PFSK-1 (cell line): Measurements from ENCODE around the gene REPIN1.

Experiments
- FOXP2 ChIP-seq: optimal IDR thresholded peaks from 2 replicates; pipeline ENCODE3; 2011; ENCODE audit warnings: borderline replicate concordance, control low read depth, inconsistent platforms; ENCODE audit not compliant: insufficient read depth; ENCODE audit errors: extremely low read length, extremely low read depth
- POLR2AphosphoS5 ChIP-seq: IDR thresholded peaks from 2 replicates; pipeline ENCODE4 v1.6.1; 2012; ENCODE audit warnings: low read depth, mild to moderate bottlenecking, control low read depth, low read length, moderate library complexity
- SIN3A ChIP-seq: IDR thresholded peaks from 2 replicates; pipeline ENCODE4 v1.6.1; 2012; ENCODE audit warnings: mild to moderate bottlenecking, low read length, moderate library complexity, borderline replicate concordance; ENCODE audit not compliant: insufficient read depth
- TAF1 ChIP-seq: IDR thresholded peaks from 2 replicates; pipeline ENCODE4 v1.6.1; 2012; ENCODE audit warnings: low read length, control low read depth, borderline replicate concordance; ENCODE audit not compliant: insufficient read depth
- TF ChIP-seq, protein P1 (sequence below), 2 experiments: IDR thresholded peaks; 2 replicates each; pipeline versions ENCODE4 v1.6.1 to v1.8.0; 2011 to 2012; ENCODE audit warnings: low read depth in 2 of 2, low read length in 2 of 2, control low read depth in 1 of 2, inconsistent platforms in 1 of 2, mild to moderate bottlenecking in 1 of 2, moderate library complexity in 1 of 2; ENCODE audit not compliant: insufficient read depth in 1 of 2

The REPIN1 gene

DNA sequence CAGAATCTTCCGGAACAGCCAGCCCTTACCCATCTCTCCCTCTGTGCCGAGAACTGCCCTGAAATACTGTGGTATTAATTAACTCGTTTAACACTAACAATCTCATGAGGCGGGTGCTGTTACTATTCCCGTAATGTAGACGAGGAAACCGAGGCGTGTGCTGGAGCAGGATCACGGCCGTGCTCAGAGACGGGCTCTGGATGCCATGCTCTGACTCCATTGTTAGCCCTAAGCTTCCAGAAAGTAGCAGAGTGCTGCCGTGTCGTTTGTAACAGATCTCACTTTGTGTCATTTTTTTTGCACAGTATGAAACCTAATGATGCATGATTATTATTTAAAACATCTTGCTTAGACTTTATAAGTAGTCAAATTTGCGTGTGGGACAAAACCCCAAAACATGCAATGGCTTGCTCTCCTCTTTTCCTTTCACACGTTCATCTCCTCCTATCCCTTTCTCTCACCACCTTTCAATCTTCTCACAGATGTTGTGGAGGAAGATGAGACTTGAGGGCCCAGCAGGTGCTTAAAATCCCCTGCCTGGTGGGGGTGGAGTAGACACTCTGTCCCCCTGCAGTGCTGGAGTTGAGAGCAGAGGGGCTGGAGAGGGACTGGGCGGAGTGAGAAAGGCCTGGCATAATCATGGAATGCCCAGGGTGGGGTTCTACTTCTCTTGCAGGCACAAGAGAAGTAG, 44.8 kb upstream of the REPIN1 start:
- TF ChIP-seq SIN3A, result no peak
- TF ChIP-seq, protein P1, sequence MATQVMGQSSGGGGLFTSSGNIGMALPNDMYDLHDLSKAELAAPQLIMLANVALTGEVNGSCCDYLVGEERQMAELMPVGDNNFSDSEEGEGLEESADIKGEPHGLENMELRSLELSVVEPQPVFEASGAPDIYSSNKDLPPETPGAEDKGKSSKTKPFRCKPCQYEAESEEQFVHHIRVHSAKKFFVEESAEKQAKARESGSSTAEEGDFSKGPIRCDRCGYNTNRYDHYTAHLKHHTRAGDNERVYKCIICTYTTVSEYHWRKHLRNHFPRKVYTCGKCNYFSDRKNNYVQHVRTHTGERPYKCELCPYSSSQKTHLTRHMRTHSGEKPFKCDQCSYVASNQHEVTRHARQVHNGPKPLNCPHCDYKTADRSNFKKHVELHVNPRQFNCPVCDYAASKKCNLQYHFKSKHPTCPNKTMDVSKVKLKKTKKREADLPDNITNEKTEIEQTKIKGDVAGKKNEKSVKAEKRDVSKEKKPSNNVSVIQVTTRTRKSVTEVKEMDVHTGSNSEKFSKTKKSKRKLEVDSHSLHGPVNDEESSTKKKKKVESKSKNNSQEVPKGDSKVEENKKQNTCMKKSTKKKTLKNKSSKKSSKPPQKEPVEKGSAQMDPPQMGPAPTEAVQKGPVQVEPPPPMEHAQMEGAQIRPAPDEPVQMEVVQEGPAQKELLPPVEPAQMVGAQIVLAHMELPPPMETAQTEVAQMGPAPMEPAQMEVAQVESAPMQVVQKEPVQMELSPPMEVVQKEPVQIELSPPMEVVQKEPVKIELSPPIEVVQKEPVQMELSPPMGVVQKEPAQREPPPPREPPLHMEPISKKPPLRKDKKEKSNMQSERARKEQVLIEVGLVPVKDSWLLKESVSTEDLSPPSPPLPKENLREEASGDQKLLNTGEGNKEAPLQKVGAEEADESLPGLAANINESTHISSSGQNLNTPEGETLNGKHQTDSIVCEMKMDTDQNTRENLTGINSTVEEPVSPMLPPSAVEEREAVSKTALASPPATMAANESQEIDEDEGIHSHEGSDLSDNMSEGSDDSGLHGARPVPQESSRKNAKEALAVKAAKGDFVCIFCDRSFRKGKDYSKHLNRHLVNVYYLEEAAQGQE (IDR thresholded peaks at IDR 0.05; ENCODE audit: insufficient read depth in 1 of 2, low read depth in 2 of 2, low read length in 2 of 2), result no peak

DNA sequence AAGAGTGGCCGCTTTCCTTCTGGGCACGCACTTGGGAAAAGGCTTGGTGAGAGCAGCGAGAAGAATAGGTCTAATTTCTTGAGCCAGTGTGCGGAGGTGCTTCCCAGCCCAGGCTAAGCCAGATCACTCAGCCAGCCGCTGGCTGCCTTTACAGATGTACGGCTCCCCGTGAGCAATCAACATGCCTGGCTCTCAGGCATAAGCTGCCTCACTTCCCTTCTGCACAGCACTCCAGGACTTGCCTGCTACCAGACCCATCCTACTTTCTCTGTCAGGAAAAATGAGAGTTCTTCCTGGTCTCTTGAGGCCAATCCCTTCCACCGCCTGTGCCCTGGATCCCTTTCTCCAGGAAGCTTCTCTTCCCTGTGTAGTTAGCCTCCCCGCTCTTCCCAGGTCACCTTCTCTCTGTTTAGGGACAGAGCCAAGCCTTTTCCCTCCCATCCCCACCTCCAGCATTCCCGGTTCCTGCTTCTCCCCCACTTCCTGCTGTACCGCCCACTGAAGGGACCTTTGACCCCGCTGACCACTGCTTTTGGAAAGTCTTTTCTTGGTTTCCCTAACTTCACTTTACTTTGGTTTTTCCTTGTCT, 44.2 kb upstream of the REPIN1 start:
- TF ChIP-seq, protein P1 (IDR thresholded peaks at IDR 0.05; ENCODE audit: insufficient read depth in 1 of 2, low read depth in 2 of 2, low read length in 2 of 2), result no peak
- TF ChIP-seq TAF1 (no peak), FOXP2 (no peak), SIN3A (no peak), POLR2AphosphoS5 (no peak)

DNA sequence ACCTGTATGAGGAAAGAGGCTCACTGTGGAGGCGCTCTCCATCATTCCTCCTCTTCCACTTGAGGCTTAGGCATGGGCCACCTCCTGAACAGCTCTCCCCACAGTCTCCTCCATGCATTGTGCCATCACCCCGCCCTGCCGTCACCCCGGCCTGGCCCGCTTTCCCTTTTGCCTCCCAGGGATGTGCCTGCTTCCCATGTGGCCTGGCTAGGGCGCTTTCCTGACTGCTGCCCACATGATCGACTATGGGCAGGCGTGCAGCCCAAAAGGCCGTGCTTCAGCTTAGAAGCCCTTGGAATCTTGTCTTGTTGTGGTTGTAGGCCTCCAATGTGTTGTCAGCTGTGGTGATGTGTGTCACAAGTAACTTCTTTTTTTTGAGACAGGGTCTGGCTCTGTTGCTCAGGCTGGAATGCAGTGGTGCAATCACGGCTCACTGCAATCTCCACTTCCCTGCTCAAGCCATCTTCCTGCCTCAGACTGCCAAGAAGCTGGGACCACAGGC, 43.5 kb upstream of the REPIN1 start:
- TF ChIP-seq POLR2AphosphoS5 (no peak), TAF1 (no peak)

DNA sequence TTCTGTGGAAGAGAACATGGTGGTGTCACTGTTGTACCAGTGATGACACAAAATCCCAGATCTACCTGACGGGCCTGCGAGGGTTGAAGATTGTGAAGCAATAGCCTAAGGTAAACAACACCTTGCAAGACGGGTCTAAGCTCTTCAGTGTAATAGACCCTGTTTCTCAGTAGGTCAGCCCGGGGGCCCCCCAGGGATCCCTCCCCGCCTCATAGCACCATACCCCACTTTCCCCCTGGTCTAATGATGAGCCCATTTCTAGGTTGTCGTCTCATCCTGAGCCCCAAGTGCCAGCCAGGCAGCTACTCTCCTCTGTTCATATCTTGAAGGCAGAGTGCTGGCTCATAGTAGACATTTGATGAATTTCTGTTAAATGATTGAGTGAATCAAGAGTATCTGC, 42.7 kb upstream of the REPIN1 start:
- no peak for TF ChIP-seq TAF1

DNA sequence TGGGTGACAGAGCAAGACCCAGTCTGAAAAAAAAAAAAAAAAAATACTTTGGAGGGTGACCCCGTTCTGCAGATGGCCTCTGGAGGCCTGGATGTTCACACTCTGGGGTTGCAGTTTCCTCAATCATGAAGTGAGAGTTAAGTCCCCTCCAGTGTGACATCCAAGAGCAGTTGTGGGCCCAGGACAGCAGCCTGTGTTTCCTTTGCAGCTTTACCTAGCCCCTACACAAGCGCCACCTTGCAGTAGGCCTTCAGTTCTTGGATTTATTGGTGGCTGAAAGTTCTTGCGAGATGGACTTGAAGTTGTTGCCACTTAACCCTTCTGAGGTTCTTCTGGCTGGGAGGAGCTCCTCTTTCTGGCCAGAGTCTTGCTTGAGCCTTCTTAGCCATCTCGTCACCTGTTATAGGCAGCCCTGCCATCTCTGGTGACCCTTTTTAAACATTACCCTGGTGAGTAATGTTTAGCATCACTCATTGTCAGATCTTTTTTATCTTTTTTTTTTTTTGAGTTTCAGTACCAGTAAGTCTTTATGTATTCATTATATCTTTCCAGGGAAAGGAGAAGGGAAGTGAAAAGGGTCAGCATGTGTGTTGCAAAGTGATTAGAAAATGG, 41.9 kb upstream of the REPIN1 start:
- TF ChIP-seq SIN3A (no peak), FOXP2 (no peak), POLR2AphosphoS5 (no peak), TAF1 (no peak)
- TF ChIP-seq, protein P1 (IDR thresholded peaks at IDR 0.05; ENCODE audit: insufficient read depth in 1 of 2, low read depth in 2 of 2, low read length in 2 of 2), result no peak

DNA sequence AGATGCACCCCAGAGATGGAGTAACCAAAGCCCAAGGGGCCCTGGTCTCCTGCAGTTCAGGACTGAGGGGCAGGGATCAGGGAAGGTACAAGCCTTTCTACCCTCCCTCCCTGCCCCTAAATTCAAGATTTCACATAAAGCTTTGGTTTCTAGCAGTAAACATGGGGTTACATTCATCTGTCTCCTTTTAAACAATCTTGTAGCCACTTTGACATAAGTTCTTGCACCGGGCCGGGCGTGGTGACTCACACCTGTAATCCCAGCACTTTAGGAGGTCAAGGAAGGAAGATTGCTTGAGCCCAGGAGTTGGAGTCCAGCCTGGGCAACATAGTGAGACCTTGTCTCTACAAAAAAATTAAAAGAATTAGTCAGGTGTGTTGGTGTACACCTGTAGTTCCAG, 41.3 kb upstream of the REPIN1 start:
- TF ChIP-seq SIN3A (no peak), FOXP2 (no peak), POLR2AphosphoS5 (no peak), TAF1 (no peak)
- TF ChIP-seq, protein P1 (IDR thresholded peaks at IDR 0.05; ENCODE audit: insufficient read depth in 1 of 2, low read depth in 2 of 2, low read length in 2 of 2), result no peak
